ENCODE data around the gene PATL2. TPM values are rescaled to one million over a fixed set of nuclear protein-coding genes. Genes with fewer than 3 reads are reported as not detected.

Gene PATL2
- total and polyA plus RNA-seq, 2 donors (not counting 3 experiments of a cell fraction or from before 2014, with no cell fraction given) = 0.18 TPM; not detected in 1

- H3K9ac ChIP-seq (replicated peaks; ENCODE audit: extremely low read depth, insufficient read depth, low read length) = no peak overlapping the region
- no peak for TF ChIP-seq EZH2 (IDR thresholded peaks at IDR 0.05; ENCODE audit: borderline replicate concordance, low read depth, low read length, severe bottlenecking)
- TF ChIP-seq POLR2AphosphoS5 (IDR thresholded peaks at IDR 0.05; ENCODE audit: insufficient read depth, low read depth, low read length) = no peak
- TF ChIP-seq, protein P1, sequence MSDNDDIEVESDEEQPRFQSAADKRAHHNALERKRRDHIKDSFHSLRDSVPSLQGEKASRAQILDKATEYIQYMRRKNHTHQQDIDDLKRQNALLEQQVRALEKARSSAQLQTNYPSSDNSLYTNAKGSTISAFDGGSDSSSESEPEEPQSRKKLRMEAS (IDR thresholded peaks at IDR 0.05; ENCODE audit: insufficient read depth, insufficient read length) = no peak
- no peak for TF ChIP-seq GATA2 (IDR thresholded peaks at IDR 0.05; ENCODE audit: insufficient read depth, insufficient read length, low read depth, low read length)
- TF ChIP-seq FOS (IDR thresholded peaks at IDR 0.05; ENCODE audit: borderline replicate concordance, insufficient read depth, low read length) = no peak
- no peak for TF ChIP-seq MYC (IDR thresholded peaks at IDR 0.05; ENCODE audit: low read depth, low read length)
- TF ChIP-seq, protein P2, sequence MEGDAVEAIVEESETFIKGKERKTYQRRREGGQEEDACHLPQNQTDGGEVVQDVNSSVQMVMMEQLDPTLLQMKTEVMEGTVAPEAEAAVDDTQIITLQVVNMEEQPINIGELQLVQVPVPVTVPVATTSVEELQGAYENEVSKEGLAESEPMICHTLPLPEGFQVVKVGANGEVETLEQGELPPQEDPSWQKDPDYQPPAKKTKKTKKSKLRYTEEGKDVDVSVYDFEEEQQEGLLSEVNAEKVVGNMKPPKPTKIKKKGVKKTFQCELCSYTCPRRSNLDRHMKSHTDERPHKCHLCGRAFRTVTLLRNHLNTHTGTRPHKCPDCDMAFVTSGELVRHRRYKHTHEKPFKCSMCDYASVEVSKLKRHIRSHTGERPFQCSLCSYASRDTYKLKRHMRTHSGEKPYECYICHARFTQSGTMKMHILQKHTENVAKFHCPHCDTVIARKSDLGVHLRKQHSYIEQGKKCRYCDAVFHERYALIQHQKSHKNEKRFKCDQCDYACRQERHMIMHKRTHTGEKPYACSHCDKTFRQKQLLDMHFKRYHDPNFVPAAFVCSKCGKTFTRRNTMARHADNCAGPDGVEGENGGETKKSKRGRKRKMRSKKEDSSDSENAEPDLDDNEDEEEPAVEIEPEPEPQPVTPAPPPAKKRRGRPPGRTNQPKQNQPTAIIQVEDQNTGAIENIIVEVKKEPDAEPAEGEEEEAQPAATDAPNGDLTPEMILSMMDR (IDR thresholded peaks at IDR 0.05; ENCODE audit: extremely low read depth in 1 of 2, insufficient read depth in 1 of 2, low read depth in 1 of 2, low read length in 2 of 2) = no peak
- TF ChIP-seq JUN (IDR thresholded peaks at IDR 0.05; ENCODE audit: borderline replicate concordance, insufficient read depth, insufficient read length, low read depth) = no peak
- TF ChIP-seq POLR2A (IDR thresholded peaks at IDR 0.05; ENCODE audit: low read depth, low read length) = no peak
- FAIRE-seq (no peak), DNase-seq (ENCODE audit: low read depth, low spot score) (no peak)
- no peaks in the 10 kb centered on the region for H3K9me1 ChIP-seq (replicated peaks; ENCODE audit: control insufficient read depth, extremely low read depth, insufficient read depth, low read length)
- no peaks in the 10 kb centered on the region for H3K79me2 ChIP-seq (ENCODE audit: control insufficient read depth, insufficient read depth, low read length)
- no peak overlapping the region for H2AFZ ChIP-seq (ENCODE audit: low read depth, low read length)
- peaks cover 4% of the 10 kb centered on the region for H3K4me1 ChIP-seq (ENCODE audit: control insufficient read depth, extremely low read depth, insufficient read depth, low read length)
- ChIA-PET POLR2A (interaction anchor here (2.9 kb wide), 1 partner anchor 23 kb away, joined by 20 read pairs; the partner anchor contains the start of genes B2M and PATL2), CTCF (interaction anchor here (1.2 to 5.0 kb wide), 6 partner anchors 22 to 156 kb away, joined by 4 to 107 read pairs (median 64); partner anchors contain the start of genes B2M, PATL2 and SPG11)
- H3K4me3 ChIP-seq (replicated peaks in 1 of 3; ENCODE audit: insufficient read depth in 1 of 3, low read depth in 1 of 3, low read length in 3 of 3) = no peak overlapping the region
- no TSS peak for BruUV-seq (replicated peaks)
- intact Hi-C loops (cut with micrococcal nuclease) = no loop called here
- no peak overlapping the region for H3K27ac ChIP-seq (ENCODE audit: insufficient read depth, low read depth, low read length)
- H3K27me3 ChIP-seq (ENCODE audit: control insufficient read depth in 2 of 2, insufficient read depth in 2 of 2, low read length in 2 of 2) = no peaks in the 10 kb centered on the region
- peaks cover 0 to 2% of the 10 kb centered on the region in 2 experiments for H3K36me3 ChIP-seq (ENCODE audit: control insufficient read depth in 2 of 2, extremely low read depth in 1 of 2, insufficient read depth in 2 of 2, low read length in 2 of 2)
- H3K4me2 ChIP-seq (ENCODE audit: insufficient read depth, low read length) = no peak overlapping the region
- H3K9me3 ChIP-seq (replicated peaks; ENCODE audit: control insufficient read depth, insufficient read depth, low read length) = no peaks in the 10 kb centered on the region
- H4K20me1 ChIP-seq (replicated peaks; ENCODE audit: control insufficient read depth, extremely low read depth, insufficient read depth, low read length) = no peaks in the 10 kb centered on the region
- dilution Hi-C loops (cut with MboI; ENCODE audit: extremely low pct_ligation_motif_present, low sequenced_read_pairs) = loop anchor here (25.0 kb wide), 1 partner anchor 148 kb away; no protein-coding TSS in a partner anchor
Measured at GRCh38 chr15:44734839-44735481, 23.8 kb upstream of the PATL2 start.
